Ascending aorta (tissue), 2 donors: Measurements from ENCODE around the gene FGR. TPM values are rescaled to one million over a fixed set of nuclear protein-coding genes. Genes with fewer than 3 reads are reported as not detected.
"Not testable (repeated sequence)": the region's sequence is repeated elsewhere in the genome, so short reads cannot be mapped to it uniquely, and the experiment has no call there.

Experiments used
- DNase-seq, 2 donors: peaks; one replicate each; pipeline ENCODE4 v3.0.0-alpha.2; 2019; ENCODE audit warnings: low spot score in 2 of 2
- H3K27ac ChIP-seq, 2 donors: fragments of 200-600 bp; sonication (generic); one replicate each; pipeline ENCODE4 v1.5.1; 2016 to 2017; ENCODE audit warnings: mild to moderate bottlenecking in 1 of 2
- H3K27me3 ChIP-seq: fragments of 200-600 bp; sonication (generic); one replicate; pipeline ENCODE4 v1.5.1; 2017
- H3K36me3 ChIP-seq, 2 donors: fragments of 200-600 bp; sonication (generic); one replicate each; pipeline ENCODE4 v1.5.1; 2016
- H3K4me1 ChIP-seq, 2 donors: fragments of 200-600 bp; sonication (generic); one replicate each; pipeline ENCODE4 v1.5.1; 2016 to 2017; ENCODE audit warnings: mild to moderate bottlenecking in 1 of 2
- H3K4me3 ChIP-seq, 2 donors: fragments of 200-600 bp; sonication (generic); one replicate each; pipeline ENCODE4 v1.5.1; 2016 to 2017; ENCODE audit warnings: mild to moderate bottlenecking in 1 of 2
- H3K9me3 ChIP-seq, 2 donors: fragments of 200-600 bp; sonication (generic); one replicate each; pipeline ENCODE4 v1.5.1; 2016
- CTCF ChIP-seq, 3 experiments: fragments of 200-600 bp in 2 of 3; fragments of 450-650 bp in 1 of 3; sonication (generic) in 2 of 3; IDR thresholded peaks; one replicate each; pipeline ENCODE4 v1.5.1; 2016 to 2019; ENCODE audit warnings: antibody characterized with exemption in 3 of 3, mild to moderate bottlenecking in 1 of 3, moderate library complexity in 1 of 3
- intact Hi-C: fragments of 100-400 bp; cut with DNase I; formaldehyde crosslinking; loops from one replicate; pipeline ENCODE4 v1.15.1; 2023
- total RNA-seq: library from RNA; depleted of rRNA; stranded (reverse); fragments of >200 nt; gene quantifications from one replicate; pipeline ENCODE4 v1.1.0, GENCODE V29; 2016

FGR gene
- total RNA-seq, result 10.4 TPM

- peak within 1 kb of the TSS; percentile 43 to 50 for H3K27ac ChIP-seq
- no peaks in the 10 kb centered on the region for H3K27me3 ChIP-seq
- H3K36me3 ChIP-seq, result no peaks in the 10 kb centered on the region
- peaks cover 0 to 3% of the 10 kb centered on the region in 2 donors for H3K4me1 ChIP-seq
- no peak for TF ChIP-seq CTCF (IDR thresholded peaks at IDR 0.05)
- intact Hi-C loops, result no loop called here
- DNase-seq, result no peak
- H3K9me3 ChIP-seq, result no peaks in the 10 kb centered on the region
- H3K4me3 ChIP-seq, result peak within 1 kb of the TSS; percentile 40 to 59
Measured at GRCh38 chr1:27634985-27635367, at the start of gene FGR. Gene FGR (minus strand): TSS chr1:27635185. CDS start chr1:27623916, 11,269 bp downstream.

- Histone ChIP-seq H3K27me3 (no peaks in the 10 kb centered on the region), H3K27ac (no peak overlapping the region), H3K4me1 (no peaks in the 10 kb centered on the region), H3K36me3 (no peaks in the 10 kb centered on the region), H3K9me3 (peaks cover 4 to 12% of the 10 kb centered on the region in 2 donors), H3K4me3 (no peak overlapping the region)
- intact Hi-C loops, result no loop called here
- DNase-seq, result no peak
- no peak for TF ChIP-seq CTCF (IDR thresholded peaks at IDR 0.05)
Measured at GRCh38 chr1:27684176-27684575, 49.2 kb upstream of the FGR start.

GRCh38 chr1:27682351-27682944 is 47.5 kb upstream of the FGR start:
- H3K4me1 ChIP-seq, result no peaks in the 10 kb centered on the region
- H3K4me3 ChIP-seq, result no peak overlapping the region
- DNase-seq, result no peak
- H3K9me3 ChIP-seq, result peaks cover 4 to 12% of the 10 kb centered on the region in 2 donors
- H3K27ac ChIP-seq, result no peak overlapping the region
- H3K27me3 ChIP-seq, result no peaks in the 10 kb centered on the region
- TF ChIP-seq CTCF (IDR thresholded peaks at IDR 0.05), result no peak
- intact Hi-C loops, result no loop called here
- H3K36me3 ChIP-seq, result no peaks in the 10 kb centered on the region

- H3K27ac ChIP-seq, H3K27me3 ChIP-seq, intact Hi-C loops, DNase-seq, H3K4me1 ChIP-seq, H3K36me3 ChIP-seq, H3K4me3 ChIP-seq: not testable (repeated sequence)
- peaks cover 4 to 12% of the 10 kb centered on the region in 2 donors for H3K9me3 ChIP-seq
Measured at GRCh38 chr1:27681580-27681979, 46.6 kb upstream of the FGR start.

- H3K4me3 ChIP-seq, DNase-seq, H3K4me1 ChIP-seq, H3K27ac ChIP-seq, intact Hi-C loops, H3K36me3 ChIP-seq, H3K27me3 ChIP-seq: not testable (repeated sequence)
- peaks cover 4 to 12% of the 10 kb centered on the region in 2 donors for H3K9me3 ChIP-seq
Measured at GRCh38 chr1:27680225-27680791, 45.3 kb upstream of the FGR start.

- no peaks in the 10 kb centered on the region for H3K36me3 ChIP-seq
- H3K9me3 ChIP-seq, result peaks cover 4 to 12% of the 10 kb centered on the region in 2 donors
- no peak for TF ChIP-seq CTCF (IDR thresholded peaks at IDR 0.05)
- no peak overlapping the region for H3K27ac ChIP-seq
- intact Hi-C loops, result no loop called here
- H3K4me1 ChIP-seq, result no peaks in the 10 kb centered on the region
- DNase-seq, result no peak
- H3K4me3 ChIP-seq, result no peak overlapping the region
- H3K27me3 ChIP-seq, result no peaks in the 10 kb centered on the region
Measured at GRCh38 chr1:27678747-27679146, 43.8 kb upstream of the FGR start.
